Osteoblast (primary cell): ENCODE measurements around the gene CDK9. TPM values are rescaled to one million over a fixed set of nuclear protein-coding genes. Genes with fewer than 3 reads are reported as not detected.

Source experiments
- DNase-seq: peaks from one replicate; pipeline ENCODE4 v3.0.0; 2011; ENCODE audit warnings: low spot score, mixed read lengths; ENCODE audit not compliant: insufficient read length; ENCODE audit errors: missing footprints
- H2AFZ ChIP-seq: 2 replicates; pipeline ENCODE4 v1.6.0; 2011; ENCODE audit warnings: mild to moderate bottlenecking, low read length
- H3K27ac ChIP-seq: 2 replicates; pipeline ENCODE4 v1.5.1; 2011; ENCODE audit warnings: mild to moderate bottlenecking, low read depth, low read length, moderate library complexity
- H3K27me3 ChIP-seq: 2 replicates; pipeline ENCODE4 v1.6.0; 2012; ENCODE audit warnings: mild to moderate bottlenecking, control low read depth, inconsistent platforms, low read length, moderate library complexity; ENCODE audit not compliant: insufficient read depth
- H3K36me3 ChIP-seq: 2 replicates; pipeline ENCODE4 v1.5.1; 2011; ENCODE audit warnings: mild to moderate bottlenecking, low read length, control low read depth, moderate library complexity; ENCODE audit not compliant: insufficient read depth
- H3K4me1 ChIP-seq: 2 replicates; pipeline ENCODE4 v1.5.1; 2011; ENCODE audit warnings: mild to moderate bottlenecking, low read length, control low read depth, moderate library complexity; ENCODE audit not compliant: insufficient read depth
- H3K4me2 ChIP-seq: 2 replicates; pipeline ENCODE4 v1.6.0; 2011; ENCODE audit warnings: mild to moderate bottlenecking, low read length; ENCODE audit not compliant: insufficient read depth
- H3K4me3 ChIP-seq: fragments of 200-600 bp; sonication (generic); 3 replicates; pipeline ENCODE4 v1.5.1; 2012; ENCODE audit warnings: mild to moderate bottlenecking, low read length, inconsistent platforms; ENCODE audit not compliant: insufficient read depth
- H3K79me2 ChIP-seq: 2 replicates; pipeline ENCODE4 v1.6.0; 2012; ENCODE audit warnings: mild to moderate bottlenecking, low read length, control low read depth, inconsistent platforms; ENCODE audit not compliant: insufficient read depth
- H3K9me3 ChIP-seq: 2 replicates; pipeline ENCODE4 v1.5.1; 2011; ENCODE audit warnings: low read depth, low read length, control low read depth
- H4K20me1 ChIP-seq: 2 replicates; pipeline ENCODE4 v1.6.0; 2012; ENCODE audit warnings: mild to moderate bottlenecking, low read length, control low read depth; ENCODE audit not compliant: insufficient read depth
- total RNA-seq: library from RNA; depleted of rRNA; stranded (reverse); fragments of >200 nt; gene quantifications from 2 replicates; pipeline ENCODE4 v1.2.3, GENCODE V29; 2012
- TF ChIP-seq, protein P1 (sequence below): IDR thresholded peaks from 2 replicates; pipeline ENCODE4 v1.5.1; 2011; ENCODE audit warnings: mild to moderate bottlenecking, low read depth, low read length, moderate library complexity; ENCODE audit errors: extremely low read depth

Gene CDK9
- total RNA-seq, 1 donor, result 56.1 TPM

DNA sequence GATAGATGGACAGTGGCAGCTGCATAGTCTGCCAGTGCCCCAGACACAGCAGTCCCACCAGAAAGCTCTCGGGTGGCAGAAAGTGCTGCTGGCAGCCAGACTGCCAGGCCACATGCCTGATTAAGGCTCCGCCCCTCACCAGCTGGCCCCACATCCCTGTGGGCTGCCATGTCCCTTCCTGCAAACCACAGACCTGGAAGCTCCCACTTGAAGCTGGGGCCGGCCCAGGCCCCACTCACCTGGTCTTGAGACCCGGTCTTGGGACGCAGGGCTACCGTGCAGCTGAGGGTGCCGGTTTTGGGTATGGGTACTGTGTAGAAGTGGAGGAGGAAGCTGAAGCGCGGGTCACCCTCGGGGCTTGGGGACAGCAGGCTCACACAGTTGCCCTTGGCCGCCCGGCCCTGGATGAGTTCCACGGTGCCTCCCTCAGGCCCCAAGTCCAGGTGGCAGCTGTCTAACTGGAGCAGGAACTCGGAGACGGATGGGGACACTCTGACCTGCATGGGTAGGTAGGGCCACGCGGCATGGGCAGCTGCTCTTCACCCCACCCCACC, 32.1 kb downstream of the CDK9 start:
- Histone ChIP-seq H3K4me2 (no peak overlapping the region), H3K9me3 (no peaks in the 10 kb centered on the region), H4K20me1 (peaks cover 16% of the 10 kb centered on the region), H3K4me1 (no peaks in the 10 kb centered on the region), H3K36me3 (peaks cover 88% of the 10 kb centered on the region), H3K27me3 (no peaks in the 10 kb centered on the region), H3K4me3 (no peak overlapping the region), H3K79me2 (peaks cover 3% of the 10 kb centered on the region), H3K27ac (no peak overlapping the region), H2AFZ (no peak overlapping the region)
- DNase-seq, result peak; percentile 77
- TF ChIP-seq, protein P1, sequence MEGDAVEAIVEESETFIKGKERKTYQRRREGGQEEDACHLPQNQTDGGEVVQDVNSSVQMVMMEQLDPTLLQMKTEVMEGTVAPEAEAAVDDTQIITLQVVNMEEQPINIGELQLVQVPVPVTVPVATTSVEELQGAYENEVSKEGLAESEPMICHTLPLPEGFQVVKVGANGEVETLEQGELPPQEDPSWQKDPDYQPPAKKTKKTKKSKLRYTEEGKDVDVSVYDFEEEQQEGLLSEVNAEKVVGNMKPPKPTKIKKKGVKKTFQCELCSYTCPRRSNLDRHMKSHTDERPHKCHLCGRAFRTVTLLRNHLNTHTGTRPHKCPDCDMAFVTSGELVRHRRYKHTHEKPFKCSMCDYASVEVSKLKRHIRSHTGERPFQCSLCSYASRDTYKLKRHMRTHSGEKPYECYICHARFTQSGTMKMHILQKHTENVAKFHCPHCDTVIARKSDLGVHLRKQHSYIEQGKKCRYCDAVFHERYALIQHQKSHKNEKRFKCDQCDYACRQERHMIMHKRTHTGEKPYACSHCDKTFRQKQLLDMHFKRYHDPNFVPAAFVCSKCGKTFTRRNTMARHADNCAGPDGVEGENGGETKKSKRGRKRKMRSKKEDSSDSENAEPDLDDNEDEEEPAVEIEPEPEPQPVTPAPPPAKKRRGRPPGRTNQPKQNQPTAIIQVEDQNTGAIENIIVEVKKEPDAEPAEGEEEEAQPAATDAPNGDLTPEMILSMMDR, result no peak

DNA sequence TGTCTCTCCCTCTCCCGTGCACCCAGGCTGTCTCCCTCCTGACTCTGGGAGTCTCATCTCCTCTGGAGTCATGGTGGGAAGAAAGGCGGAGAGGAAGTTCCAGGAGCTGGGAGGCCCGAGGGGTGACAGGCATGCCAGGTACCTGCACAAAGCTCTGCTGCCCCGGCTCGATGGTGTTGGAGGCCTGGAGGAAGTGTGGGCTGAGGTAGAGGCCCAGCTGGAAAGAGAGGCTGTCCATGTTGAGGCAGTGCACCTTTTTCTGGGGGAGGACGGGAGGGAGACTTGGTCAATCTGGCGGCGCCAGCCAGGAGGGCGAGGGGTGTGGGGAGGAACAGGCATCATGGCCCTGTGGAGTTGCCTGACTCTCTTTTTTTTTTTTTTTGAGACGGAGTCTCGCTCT, 32.7 kb downstream of the CDK9 start:
- Histone ChIP-seq H3K4me3 (no peak overlapping the region), H2AFZ (no peak overlapping the region), H3K36me3 (peaks cover 85% of the 10 kb centered on the region), H3K27me3 (no peaks in the 10 kb centered on the region), H3K79me2 (peaks cover 3% of the 10 kb centered on the region), H3K4me1 (no peaks in the 10 kb centered on the region), H3K27ac (no peak overlapping the region), H4K20me1 (peaks cover 16% of the 10 kb centered on the region), H3K4me2 (no peak overlapping the region), H3K9me3 (no peaks in the 10 kb centered on the region)
- TF ChIP-seq, protein P1, result no peak
- DNase-seq, result peak; percentile 82

DNA sequence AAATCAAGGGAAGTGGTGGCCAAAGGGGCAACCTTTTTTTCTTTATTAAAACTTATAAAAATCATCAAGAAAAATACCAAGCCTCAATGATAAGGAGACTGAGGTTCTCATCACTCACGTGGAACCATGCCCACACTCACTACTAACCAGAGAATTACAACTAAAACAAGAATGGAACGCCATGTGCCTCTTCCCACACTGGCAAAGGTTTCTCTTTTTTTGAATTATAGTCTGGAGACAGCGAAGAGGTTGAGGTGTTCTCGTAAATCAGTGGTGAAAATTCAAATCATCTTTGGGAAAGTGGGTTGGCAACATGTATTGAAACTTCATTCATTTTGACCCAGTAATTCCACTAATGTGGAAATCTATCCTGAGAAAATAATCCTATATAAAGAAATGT, 36.3 kb downstream of the CDK9 start:
- TF ChIP-seq, protein P1, result no peak
- H3K79me2 ChIP-seq, result peaks cover 26% of the 10 kb centered on the region
- H3K4me2 ChIP-seq, result no peak overlapping the region
- H3K4me1 ChIP-seq, result no peaks in the 10 kb centered on the region
- DNase-seq, result peak; percentile 35
- H3K36me3 ChIP-seq, result peaks cover 82% of the 10 kb centered on the region
- H3K27me3 ChIP-seq, result no peaks in the 10 kb centered on the region
- peaks cover 7% of the 10 kb centered on the region for H4K20me1 ChIP-seq
- no peak overlapping the region for H3K27ac ChIP-seq
- H2AFZ ChIP-seq, result no peak overlapping the region
- H3K9me3 ChIP-seq, result no peaks in the 10 kb centered on the region
- H3K4me3 ChIP-seq, result no peak overlapping the region

DNA sequence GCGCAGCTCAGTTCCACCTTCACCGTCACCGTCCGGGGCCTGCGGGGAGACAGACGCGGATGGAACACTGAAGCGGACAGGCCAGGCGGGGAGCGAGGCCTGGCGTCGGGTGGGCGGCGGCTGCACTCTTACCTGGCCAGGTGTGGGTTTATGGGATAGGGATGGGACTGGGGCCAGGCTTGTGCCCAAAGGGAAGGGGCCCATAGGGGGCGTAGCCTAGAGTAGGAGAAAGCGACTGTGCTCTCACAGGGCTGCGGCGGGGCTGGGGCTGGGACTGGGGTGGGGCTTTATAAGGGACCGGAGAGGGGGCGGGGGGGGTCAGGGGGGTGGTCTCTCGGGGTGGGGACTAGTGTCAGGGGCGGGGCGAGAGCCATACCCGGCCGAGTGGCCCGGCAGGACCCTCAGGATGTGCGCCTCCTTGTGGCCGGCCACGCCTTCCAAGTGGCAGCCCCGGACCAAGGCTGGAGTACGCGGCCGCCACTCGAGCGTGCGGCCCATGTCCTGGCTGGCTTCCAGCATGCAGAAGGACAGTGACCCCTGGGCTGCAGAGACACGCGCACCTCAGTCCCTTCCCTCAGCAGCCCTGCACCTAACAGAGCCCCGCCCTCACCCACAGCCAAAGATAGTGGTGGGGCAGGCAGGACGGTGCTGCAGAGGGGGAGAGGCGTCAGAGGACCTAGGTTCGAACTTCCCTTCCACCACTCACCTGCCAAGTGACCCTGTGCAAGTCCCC, 39.7 kb downstream of the CDK9 start:
- no peak overlapping the region for H2AFZ ChIP-seq
- no peak overlapping the region for H3K4me3 ChIP-seq
- H4K20me1 ChIP-seq, result peaks cover 2% of the 10 kb centered on the region
- H3K4me2 ChIP-seq, result no peak overlapping the region
- no peaks in the 10 kb centered on the region for H3K9me3 ChIP-seq
- DNase-seq, result peak; percentile 59
- no peak overlapping the region for H3K27ac ChIP-seq
- H3K79me2 ChIP-seq, result peaks cover 45% of the 10 kb centered on the region
- H3K27me3 ChIP-seq, result no peaks in the 10 kb centered on the region
- TF ChIP-seq, protein P1, result no peak
- peaks cover 13% of the 10 kb centered on the region for H3K4me1 ChIP-seq
- peaks cover 72% of the 10 kb centered on the region for H3K36me3 ChIP-seq
